Upper lobe of left lung (tissue), 4 donors: ENCODE results near the gene PXMP4.

Experiments used
- CTCF ChIP-seq, 6 experiments: fragments of 450-650 bp in 4 of 6; fragments of 200-600 bp in 2 of 6; sonication (generic) in 2 of 6; IDR thresholded peaks; one replicate each; pipeline ENCODE4 v1.5.1; 2016 to 2019; ENCODE audit warnings: antibody characterized with exemption in 6 of 6
- POLR2A ChIP-seq, 4 donors: fragments of 450-650 bp; IDR thresholded peaks; one replicate each; pipeline ENCODE4 v1.5.1; 2016 to 2017; ENCODE audit warnings: antibody characterized with exemption in 4 of 4, mild to moderate bottlenecking in 2 of 4

GRCh38 chr20:33660685-33661058 is 59.4 kb downstream of the PXMP4 start:
- TF ChIP-seq CTCF (IDR thresholded peaks at IDR 0.05) (no peak), POLR2A (IDR thresholded peaks at IDR 0.05) (no peak)
